ENCODE data around the gene PRMT1. TPM values are rescaled to one million over a fixed set of nuclear protein-coding genes. Genes with fewer than 3 reads are reported as not detected.

PRMT1 gene
- total and polyA plus RNA-seq, 9 of the 15 experiments (the other 6 are each of a cell fraction or from before 2014, with no cell fraction given), result 13.3 to 464 (median 326) TPM

- FAIRE-seq (no peak), ATAC-seq (no peak), DNase-seq (ENCODE audit: extremely low read depth in 1 of 4, low spot score in 3 of 4) (no peak)
- TF ChIP-seq BCLAF1 (IDR thresholded peaks at IDR 0.05; ENCODE audit: borderline replicate concordance in 1 of 2, control insufficient read depth in 1 of 2, low read depth in 2 of 2, low read length in 1 of 2) (no peak), ZBTB7A (IDR thresholded peaks at IDR 0.05; ENCODE audit: borderline replicate concordance, control insufficient read depth, low read depth, low read length) (peak; percentile 49), ZNF431 (CRISPR knock-in tag; IDR thresholded peaks at IDR 0.05) (0 out of 2 replicates have a peak, but pooled peaks have one; percentile 35), JUND (IDR thresholded peaks at IDR 0.05; ENCODE audit: borderline replicate concordance, low read depth, low read length) (no peak), JUND (tag; IDR thresholded peaks at IDR 0.05; ENCODE audit: borderline replicate concordance, low read depth, low read length) (no peak)
- POLR2A ChIA-PET, result no interaction called here
- Histone ChIP-seq H3K27me3 (ENCODE audit: control insufficient read depth in 2 of 2, insufficient read depth in 2 of 2, low read length in 2 of 2) (no peaks in the 10 kb centered on the region), H3K36me3 (ENCODE audit: control insufficient read depth, insufficient read depth, low read length) (peaks cover 57% of the 10 kb centered on the region), H4K20me1 (replicated peaks; ENCODE audit: control insufficient read depth, insufficient read depth, low read length) (peaks cover 19% of the 10 kb centered on the region), H3K27ac (ENCODE audit: extremely low read depth, low read depth, low read length) (peak overlapping the region; percentile 39; the same call in 1 of the 3 replicates), H3K9me1 (ENCODE audit: control insufficient read depth, insufficient read depth, low read length) (peaks cover 3% of the 10 kb centered on the region), H2AFZ (ENCODE audit: low read depth, low read length) (no peak overlapping the region), H3K9ac (ENCODE audit: insufficient read depth in 1 of 2, low read depth in 2 of 2, low read length in 2 of 2) (peak overlapping the region in 1 of 2 experiments; percentile 85; a peak in 1 of 4 replicates), H3K9me3 (replicated peaks; ENCODE audit: control insufficient read depth, insufficient read depth, low read depth, low read length) (no peaks in the 10 kb centered on the region), H3K79me2 (ENCODE audit: control insufficient read depth, insufficient read depth, low read length) (peaks cover 52% of the 10 kb centered on the region), H3K4me1 (replicated peaks in 1 of 2; ENCODE audit: control insufficient read depth in 2 of 2, insufficient read depth in 2 of 2, low read length in 2 of 2) (peaks cover 26 to 57% of the 10 kb centered on the region in 2 experiments), H3K4me3 (0 out of 2 replicates have a peak overlapping the region, but pooled peaks have one; percentile 4), H3K4me2 (ENCODE audit: insufficient read depth, low read length) (peak overlapping the region; percentile 16; the same call in 1 of the 2 replicates)
- intact Hi-C loops (cut with micrococcal nuclease) (loop anchor here (5.0 kb wide), 3 partner anchors 87 to 187 kb away; partner anchors contain the start of genes AP2A1 and PNKP), in situ Hi-C loops (cut with MboI) (no loop called here)
- BruUV-seq (replicated peaks), result no TSS peak
- CTCF ChIA-PET (ENCODE audit: low intra/inter-chr PET ratio), result interaction anchor here (0.5 to 1.5 kb wide), 4 partner anchors 38 to 238 kb away, joined by 3 to 5 read pairs (median 4); no protein-coding TSS in a partner anchor
- 57% methylated on average over 6 of the region's 10 CpGs for WGBS (ENCODE audit: insufficient coverage, low coverage, missing lambda C conversion rate)
These were observed 2.8 kb downstream of the PRMT1 start for GRCh38 chr19:49679771-49680413.
